GM12872 (cell line): Measurements from ENCODE around the gene CHRNA10.

Experiments
- CTCF ChIP-seq: IDR thresholded peaks from 3 replicates; pipeline ENCODE4 v1.5.1; 2011; ENCODE audit warnings: low read depth, mild to moderate bottlenecking, low read length, moderate library complexity; ENCODE audit not compliant: insufficient read depth

CHRNA10 gene

GRCh38 chr11:3635641-3636375 is 35.4 kb downstream of the CHRNA10 start:
- no peak for TF ChIP-seq CTCF

GRCh38 chr11:3632070-3632660 is 39.0 kb downstream of the CHRNA10 start:
- no peak for TF ChIP-seq CTCF

- TF ChIP-seq CTCF: no peak
These were observed 39.9 kb downstream of the CHRNA10 start for GRCh38 chr11:3631331-3631730.

- no peak for TF ChIP-seq CTCF
These were observed 43.9 kb downstream of the CHRNA10 start for GRCh38 chr11:3627291-3627690.

GRCh38 chr11:3626250-3626960 is 44.8 kb downstream of the CHRNA10 start:
- TF ChIP-seq CTCF: peak; percentile 37

GRCh38 chr11:3623767-3624458 is 47.3 kb downstream of the CHRNA10 start:
- no peak for TF ChIP-seq CTCF

- no peak for TF ChIP-seq CTCF
These were observed 48.1 kb downstream of the CHRNA10 start for GRCh38 chr11:3623121-3623520.
